GM23338 (cell line): ENCODE measurements around the gene PDYN.

ENCODE experiments used
- CTCF ChIP-seq, 2 experiments: fragments of 200-600 bp in 1 of 2; sonication (generic) in 1 of 2; conservative IDR thresholded peaks; 2 replicates each; pipeline versions ENCODE4 v1.5.1 to v1.6.1; 2016 to 2017; ENCODE audit warnings: antibody characterized with exemption in 2 of 2, low read depth in 2 of 2, mild to moderate bottlenecking in 2 of 2, moderate library complexity in 1 of 2
- EZH2phosphoT487 ChIP-seq: fragments of 200-600 bp; sonication (generic); IDR thresholded peaks from one replicate; pipeline ENCODE4 v1.8.1; 2018; ENCODE audit warnings: antibody characterized with exemption; ENCODE audit not compliant: unreplicated experiment
- JUNB ChIP-seq: IDR thresholded peaks from one replicate; pipeline ENCODE4 v1.6.1; 2016; ENCODE audit warnings: antibody characterized with exemption; ENCODE audit not compliant: unreplicated experiment
- REST ChIP-seq: IDR thresholded peaks from one replicate; pipeline ENCODE4 v1.6.1; 2018; ENCODE audit warnings: antibody characterized with exemption; ENCODE audit not compliant: unreplicated experiment

DNA sequence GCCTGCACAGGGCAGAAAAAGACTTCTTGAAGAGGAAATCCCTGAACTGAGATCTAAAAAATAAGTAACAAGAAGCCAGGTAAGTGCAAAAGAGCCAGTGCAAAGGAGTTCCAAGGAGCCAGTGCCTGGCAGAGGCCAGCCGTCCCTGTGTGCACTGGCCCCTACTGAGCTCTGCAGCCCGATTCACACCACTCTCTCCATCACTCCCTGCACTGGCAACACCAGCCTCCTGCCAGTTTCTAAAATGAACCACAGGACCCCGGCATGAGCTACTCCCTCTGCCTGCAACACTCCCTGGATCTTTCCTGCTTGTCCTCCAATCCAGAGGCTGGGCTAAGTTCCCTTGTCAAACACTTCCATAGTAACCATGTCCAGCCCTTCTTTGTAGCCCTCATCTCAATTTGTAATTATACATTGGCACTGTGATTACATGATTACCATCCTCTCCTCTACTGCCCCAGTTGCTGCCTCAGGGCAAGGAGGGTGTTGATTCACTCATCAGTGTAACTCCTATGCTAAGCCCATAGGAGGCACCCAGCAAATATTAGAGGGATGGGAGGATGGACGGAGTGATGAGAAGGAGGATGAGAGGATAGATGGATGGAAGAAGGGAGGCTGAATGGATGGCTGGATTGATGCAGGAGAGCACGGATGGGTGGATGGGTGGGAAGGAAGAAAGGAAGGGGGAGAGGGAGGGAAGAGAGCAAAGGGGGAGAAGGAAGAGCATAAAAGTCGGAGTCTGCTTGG, 49.3 kb downstream of the PDYN start:
- TF ChIP-seq CTCF (conservative IDR thresholded peaks at IDR 0.05; ENCODE audit: low read depth in 2 of 2) (peak in 1 of 2 experiments; percentile 20; a peak in 2 of 4 replicates), JUNB (no peak), EZH2phosphoT487 (no peak), REST (no peak)
